ENCODE measurements around the gene PGAP3. TPM values are rescaled to one million over a fixed set of nuclear protein-coding genes. Genes with fewer than 3 reads are reported as not detected.

The PGAP3 gene
- total RNA-seq, 1 donor from 2014 or later = 10.7 TPM

DNA sequence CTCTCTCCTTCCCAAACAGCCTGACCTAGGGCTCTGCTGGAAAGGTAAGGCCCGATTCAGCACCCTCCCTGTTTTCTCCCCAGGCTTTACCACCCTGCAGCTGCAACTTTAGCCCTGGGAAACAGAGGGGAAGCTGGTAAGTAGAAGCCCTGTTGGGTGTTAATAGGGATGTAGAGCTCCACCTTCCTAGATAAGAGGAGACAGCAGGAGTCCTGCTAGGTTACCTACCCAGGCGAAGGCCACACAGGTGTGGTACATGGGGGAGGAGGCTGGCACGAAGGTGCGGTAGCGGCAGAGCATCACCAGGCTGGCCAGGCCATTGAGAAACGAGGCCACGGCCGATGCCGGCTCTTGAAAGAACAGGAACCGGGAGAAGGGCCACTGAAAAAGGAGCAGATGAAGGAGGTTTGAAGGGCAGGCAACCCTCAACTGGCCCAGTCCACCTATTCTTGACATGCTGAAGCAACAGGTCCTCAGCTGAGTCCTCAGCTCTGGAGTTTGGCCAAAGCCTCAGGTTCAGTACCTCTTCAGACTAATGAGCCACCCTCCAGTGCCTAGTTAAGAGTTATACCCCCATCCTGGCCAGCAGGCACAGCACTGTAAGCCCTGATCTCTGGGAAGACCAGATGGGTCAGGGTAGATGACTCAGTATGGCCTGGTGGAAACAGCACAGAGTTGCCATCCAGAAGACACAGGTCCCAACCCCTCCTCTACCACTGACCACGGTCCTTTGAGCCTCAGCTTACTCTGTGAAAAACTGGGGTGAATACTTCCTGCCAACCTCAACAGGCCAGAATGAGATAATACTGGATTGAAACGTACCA is 3.3 kb downstream of the PGAP3 start:
- H3K27ac ChIP-seq (replicated peaks) = no peak overlapping the region
- intact Hi-C loops (cut with micrococcal nuclease) = no loop called here
- TF ChIP-seq, protein P1, sequence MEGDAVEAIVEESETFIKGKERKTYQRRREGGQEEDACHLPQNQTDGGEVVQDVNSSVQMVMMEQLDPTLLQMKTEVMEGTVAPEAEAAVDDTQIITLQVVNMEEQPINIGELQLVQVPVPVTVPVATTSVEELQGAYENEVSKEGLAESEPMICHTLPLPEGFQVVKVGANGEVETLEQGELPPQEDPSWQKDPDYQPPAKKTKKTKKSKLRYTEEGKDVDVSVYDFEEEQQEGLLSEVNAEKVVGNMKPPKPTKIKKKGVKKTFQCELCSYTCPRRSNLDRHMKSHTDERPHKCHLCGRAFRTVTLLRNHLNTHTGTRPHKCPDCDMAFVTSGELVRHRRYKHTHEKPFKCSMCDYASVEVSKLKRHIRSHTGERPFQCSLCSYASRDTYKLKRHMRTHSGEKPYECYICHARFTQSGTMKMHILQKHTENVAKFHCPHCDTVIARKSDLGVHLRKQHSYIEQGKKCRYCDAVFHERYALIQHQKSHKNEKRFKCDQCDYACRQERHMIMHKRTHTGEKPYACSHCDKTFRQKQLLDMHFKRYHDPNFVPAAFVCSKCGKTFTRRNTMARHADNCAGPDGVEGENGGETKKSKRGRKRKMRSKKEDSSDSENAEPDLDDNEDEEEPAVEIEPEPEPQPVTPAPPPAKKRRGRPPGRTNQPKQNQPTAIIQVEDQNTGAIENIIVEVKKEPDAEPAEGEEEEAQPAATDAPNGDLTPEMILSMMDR (IDR thresholded peaks at IDR 0.05; ENCODE audit: borderline replicate concordance) = no peak
- peaks cover 38% of the 10 kb centered on the region for H3K36me3 ChIP-seq
- no peaks in the 10 kb centered on the region for H3K9me3 ChIP-seq (replicated peaks)
- no peak overlapping the region for H3K4me3 ChIP-seq
- DNase-seq = no peak
- no peaks in the 10 kb centered on the region for H3K27me3 ChIP-seq (ENCODE audit: low read depth)
- peaks cover 37% of the 10 kb centered on the region for H3K4me1 ChIP-seq

DNA sequence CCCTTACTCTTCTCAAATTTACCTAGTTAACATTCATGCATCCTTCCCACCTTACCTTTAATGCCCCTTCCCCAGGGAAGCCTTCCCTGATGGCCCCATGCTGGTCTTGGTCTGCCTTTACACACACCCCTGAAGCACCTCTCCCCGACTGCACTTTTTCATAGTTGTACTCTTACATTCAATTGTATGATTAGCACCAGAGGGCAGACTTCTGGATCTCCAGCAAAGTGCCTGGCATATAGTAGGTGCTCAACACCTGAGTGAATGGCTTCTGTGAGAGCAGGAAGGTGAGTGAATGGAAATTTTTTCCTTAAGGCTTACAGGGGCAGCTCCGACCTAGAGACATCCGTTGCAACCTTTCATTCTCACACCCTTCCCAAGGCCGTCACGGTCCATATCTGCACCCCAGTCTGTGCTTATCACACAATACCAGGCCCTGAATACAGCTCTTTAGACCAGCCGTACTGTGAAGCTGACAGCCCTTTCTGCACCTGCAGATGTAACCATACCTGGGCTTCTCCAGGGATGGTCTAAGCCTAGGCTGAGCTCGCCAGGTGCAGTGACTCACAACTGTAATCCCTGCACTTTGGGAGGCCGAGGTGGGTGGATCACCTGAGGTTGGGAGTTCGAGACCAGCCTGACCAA is 4.4 kb downstream of the PGAP3 start:
- peaks cover 38% of the 10 kb centered on the region for H3K36me3 ChIP-seq
- TF ChIP-seq, protein P1 (IDR thresholded peaks at IDR 0.05; ENCODE audit: borderline replicate concordance) = no peak
- DNase-seq = no peak

GRCh38 chr17:39679521-39680192 is 8.2 kb downstream of the PGAP3 start:
- intact Hi-C loops (cut with micrococcal nuclease) = no loop called here
- DNase-seq = peak; percentile 48
- Histone ChIP-seq H3K27me3 (ENCODE audit: low read depth) (no peaks in the 10 kb centered on the region), H3K36me3 (peaks cover 24% of the 10 kb centered on the region), H3K27ac (replicated peaks) (peak overlapping the region; percentile 92), H3K4me3 (no peak overlapping the region), H3K4me1 (peaks cover 60% of the 10 kb centered on the region), H3K9me3 (replicated peaks) (no peaks in the 10 kb centered on the region)
- TF ChIP-seq, protein P1 (IDR thresholded peaks at IDR 0.05; ENCODE audit: borderline replicate concordance) = no peak

More for the DNA sequence above, 4.4 kb downstream of the PGAP3 start:
- Histone ChIP-seq H3K9me3 (replicated peaks) (no peaks in the 10 kb centered on the region), H3K4me1 (peaks cover 42% of the 10 kb centered on the region), H3K27me3 (ENCODE audit: low read depth) (no peaks in the 10 kb centered on the region), H3K4me3 (no peak overlapping the region), H3K27ac (replicated peaks) (no peak overlapping the region)
- intact Hi-C loops (cut with micrococcal nuclease) = no loop called here

DNA sequence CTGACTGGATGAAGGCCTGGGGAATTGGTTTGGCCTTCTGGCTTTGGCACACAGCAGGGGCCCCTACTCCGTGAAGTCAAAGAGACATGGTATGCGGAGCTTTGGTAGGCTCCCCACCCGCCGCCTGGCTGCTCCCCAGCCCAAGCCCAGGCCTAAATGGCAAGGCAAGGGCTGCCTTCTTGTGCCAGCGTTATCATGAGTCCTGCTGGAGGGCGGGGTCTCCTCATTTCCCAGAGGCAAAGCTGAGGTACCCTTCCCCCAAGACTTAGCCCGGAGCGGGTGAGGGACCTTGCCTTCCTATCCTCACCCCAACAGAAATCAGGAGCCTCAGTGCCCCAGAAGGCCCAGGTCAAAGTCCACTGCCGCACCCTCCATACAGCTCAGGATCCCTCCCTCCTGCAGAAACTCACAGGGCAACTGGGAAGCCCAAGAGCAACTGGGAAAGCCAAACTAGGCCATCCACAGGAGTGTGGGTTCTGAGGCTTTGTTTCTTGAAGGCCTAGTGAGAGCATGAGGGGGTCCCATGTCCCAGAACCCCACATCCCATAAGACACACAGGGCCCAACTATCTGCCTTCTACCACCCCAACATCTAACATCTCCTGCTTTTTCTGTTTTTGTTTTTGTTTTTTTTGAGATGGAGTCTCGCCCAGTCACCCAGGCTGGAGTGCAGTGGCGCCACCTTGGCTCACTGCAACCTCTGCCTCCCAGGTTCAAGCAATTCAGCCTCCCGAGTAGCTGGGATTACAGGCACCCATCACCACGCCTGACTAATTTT is 9.3 kb downstream of the PGAP3 start:
- Histone ChIP-seq H3K4me1 (peaks cover 65% of the 10 kb centered on the region), H3K36me3 (peaks cover 15% of the 10 kb centered on the region), H3K27me3 (ENCODE audit: low read depth) (no peaks in the 10 kb centered on the region), H3K9me3 (replicated peaks) (no peaks in the 10 kb centered on the region), H3K4me3 (no peak overlapping the region), H3K27ac (replicated peaks) (peak overlapping the region; percentile 92)
- no peak for DNase-seq
- TF ChIP-seq, protein P1 (IDR thresholded peaks at IDR 0.05; ENCODE audit: borderline replicate concordance) = no peak
- intact Hi-C loops (cut with micrococcal nuclease) = no loop called here
